Heart right ventricle (tissue), 16 donors: Measurements from ENCODE around the gene PPFIA2. TPM values are rescaled to one million over a fixed set of nuclear protein-coding genes. Genes with fewer than 3 reads are reported as not detected.

Experiments
- ATAC-seq, 8 donors: fragments of 200-7000 bp; cut with Tn5 transposase; one replicate each; pipeline ENCODE4 v1.9.1; 2020; ENCODE audit warnings: mild to moderate bottlenecking in 8 of 8, moderate library complexity in 8 of 8, moderate number of reproducible peaks in 1 of 8
- DNase-seq, 2 donors: peaks; one replicate each; pipeline ENCODE4 v3.0.0-alpha.2; 2020
- H3K27ac ChIP-seq, 10 donors: fragments of 200-600 bp; sonication (generic) in 2 of 10; one replicate each; pipeline versions ENCODE4 v1.5.0 to v1.8.0; 2020 to 2022; ENCODE audit warnings: mild to moderate bottlenecking in 3 of 10
- H3K27me3 ChIP-seq, 7 donors: fragments of 200-600 bp; one replicate each; pipeline ENCODE4 v1.8.0; 2021 to 2022; ENCODE audit warnings: mild to moderate bottlenecking in 2 of 7
- H3K36me3 ChIP-seq, 9 donors: fragments of 200-600 bp; sonication (generic) in 1 of 9; one replicate each; pipeline versions ENCODE4 v1.5.0 to v1.8.0; 2020 to 2022; ENCODE audit warnings: mild to moderate bottlenecking in 2 of 9
- H3K4me1 ChIP-seq, 9 donors: fragments of 200-600 bp; sonication (generic) in 1 of 9; one replicate each; pipeline versions ENCODE4 v1.5.0 to v1.8.0; 2020 to 2022; ENCODE audit warnings: mild to moderate bottlenecking in 4 of 9
- H3K4me3 ChIP-seq, 10 donors: fragments of 200-600 bp; sonication (generic) in 2 of 10; one replicate each; pipeline versions ENCODE4 v1.5.0 to v1.8.0; 2020 to 2022; ENCODE audit warnings: mild to moderate bottlenecking in 7 of 10, moderate library complexity in 2 of 10
- H3K9me3 ChIP-seq, 11 donors: fragments of 200-600 bp in 10 of 11; sonication (generic) in 2 of 11; one replicate each; pipeline versions ENCODE4 v1.5.0 to v1.8.0; 2013 to 2022; ENCODE audit warnings: mild to moderate bottlenecking in 2 of 11, control low read depth in 1 of 11, moderate library complexity in 1 of 11
- WGBS, 2 donors: extraction: QIAGEN DNeasy Blood & Tissue Kit; methylation state at CpG; one replicate each; pipeline ENCODE4 v1.1.7; 2013; ENCODE audit warnings: inconsistent platforms in 1 of 2; 5-methylcytosine and 5-hydroxymethylcytosine counted together
- intact Hi-C, 10 donors: fragments of 100-400 bp; cut with DNase I; formaldehyde crosslinking; loops; one replicate each; pipeline versions ENCODE4 v1.11.1 to v1.14.2; 2022
- polyA plus RNA-seq, 2 donors: library from polyadenylated mRNA; stranded (reverse); fragments of 200-250 nt; gene quantifications; one replicate each; pipeline ENCODE4 v1.2.3, GENCODE V29; 2013
- total RNA-seq, 10 donors: library from RNA; stranded (reverse); fragmentation: NEBNext Ultra II Directional in 3 of 10; extraction: Animal tissue kit (Norgen Biotek cat#: 25700) in 3 of 10; gene quantifications; one replicate each; pipeline versions ENCODE4 v1.2.1 to v1.2.4, GENCODE V29; 2021 to 2023
- TF ChIP-seq, protein P1 (sequence below), 9 donors: fragments of 200-600 bp; sonication (generic) in 2 of 9; IDR thresholded peaks; one replicate each; pipeline versions ENCODE4 v1.5.0 to v1.8.0; 2021 to 2022; ENCODE audit warnings: antibody characterized with exemption in 9 of 9, mild to moderate bottlenecking in 5 of 9, moderate library complexity in 1 of 9
- donor health status: Arrhythmogenic right ventricular cardiomyopathy.
- donor health status: ischemic (EF 13 %, LVEDD 7.1; RV severe dilation, severe dysfunction).
- donor health status: healthy with polysubstance abuse.
- donor health status: DM: no; HTN: yes; CAD: no.
- donor health status: DM: no; HTN: no; CAD: no.
- donor health status: ischemic (EF 25% LVEDD 6.9; RV normal size, moderate dysfunction).
- donor health status: ischemic (EF 25% LVEDD 5.7; RV mildly dilated, moderate dysfunction).
- donor health status: healthy.
- donor health status: DM: yes; HTN: yes; CAD: no.
- donor health status: Ischemic cardiomyopathy.
- donor health status: ischemic (EF 35%, LVEDD 5.7; RV mildly dilated, moderate dysfunction).
- donor health status: nonischemic (EF 11% LVEDD 7.7; RV severe dilation, severe dysfunction).
- donor health status: DM: yes; HTN: yes; CAD: no.
- donor health status: PGD.
- donor health status: ischemic (EF 29% LVEDD 5.4; RV normal size, mild dysfunction).
- donor health status: nonischemic (EF 23%, LVEDD 6.1; RV moderate dilation, normal function).

PPFIA2 gene
- total and polyA plus RNA-seq, 12 donors: 0.15 to 1.3 (median 0.52) TPM; not detected in 1

DNA sequence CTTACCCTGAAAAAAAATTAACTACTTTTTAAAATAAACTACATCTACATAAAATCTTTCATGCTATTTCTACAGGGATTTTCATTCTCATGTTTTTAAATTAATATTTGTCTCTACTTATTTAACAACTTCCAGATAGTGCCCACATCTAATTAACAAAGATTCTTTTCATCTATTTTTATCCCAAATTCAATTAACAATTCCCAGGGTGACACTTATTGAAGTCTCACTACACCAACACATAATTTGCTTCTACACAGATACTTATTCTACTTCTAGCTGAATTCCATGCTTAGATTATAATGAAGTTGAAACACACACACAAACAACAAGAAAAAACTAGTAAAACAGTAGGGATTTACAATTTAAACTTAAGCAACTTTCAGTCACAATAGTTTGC is 344.7 kb downstream of the PPFIA2 start:
- Histone ChIP-seq H3K4me3 (no peak overlapping the region), H3K36me3 (no peaks in the 10 kb centered on the region), H3K9me3 (peaks cover 0 to 4% (median 0%) of the 10 kb centered on the region in 11 donors), H3K27me3 (no peaks in the 10 kb centered on the region), H3K27ac (no peak overlapping the region), H3K4me1 (no peaks in the 10 kb centered on the region)
- DNase-seq: no peak
- TF ChIP-seq, protein P1, sequence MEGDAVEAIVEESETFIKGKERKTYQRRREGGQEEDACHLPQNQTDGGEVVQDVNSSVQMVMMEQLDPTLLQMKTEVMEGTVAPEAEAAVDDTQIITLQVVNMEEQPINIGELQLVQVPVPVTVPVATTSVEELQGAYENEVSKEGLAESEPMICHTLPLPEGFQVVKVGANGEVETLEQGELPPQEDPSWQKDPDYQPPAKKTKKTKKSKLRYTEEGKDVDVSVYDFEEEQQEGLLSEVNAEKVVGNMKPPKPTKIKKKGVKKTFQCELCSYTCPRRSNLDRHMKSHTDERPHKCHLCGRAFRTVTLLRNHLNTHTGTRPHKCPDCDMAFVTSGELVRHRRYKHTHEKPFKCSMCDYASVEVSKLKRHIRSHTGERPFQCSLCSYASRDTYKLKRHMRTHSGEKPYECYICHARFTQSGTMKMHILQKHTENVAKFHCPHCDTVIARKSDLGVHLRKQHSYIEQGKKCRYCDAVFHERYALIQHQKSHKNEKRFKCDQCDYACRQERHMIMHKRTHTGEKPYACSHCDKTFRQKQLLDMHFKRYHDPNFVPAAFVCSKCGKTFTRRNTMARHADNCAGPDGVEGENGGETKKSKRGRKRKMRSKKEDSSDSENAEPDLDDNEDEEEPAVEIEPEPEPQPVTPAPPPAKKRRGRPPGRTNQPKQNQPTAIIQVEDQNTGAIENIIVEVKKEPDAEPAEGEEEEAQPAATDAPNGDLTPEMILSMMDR (IDR thresholded peaks at IDR 0.05): no peak
- ATAC-seq: no peak
- intact Hi-C loops: no loop called here

DNA sequence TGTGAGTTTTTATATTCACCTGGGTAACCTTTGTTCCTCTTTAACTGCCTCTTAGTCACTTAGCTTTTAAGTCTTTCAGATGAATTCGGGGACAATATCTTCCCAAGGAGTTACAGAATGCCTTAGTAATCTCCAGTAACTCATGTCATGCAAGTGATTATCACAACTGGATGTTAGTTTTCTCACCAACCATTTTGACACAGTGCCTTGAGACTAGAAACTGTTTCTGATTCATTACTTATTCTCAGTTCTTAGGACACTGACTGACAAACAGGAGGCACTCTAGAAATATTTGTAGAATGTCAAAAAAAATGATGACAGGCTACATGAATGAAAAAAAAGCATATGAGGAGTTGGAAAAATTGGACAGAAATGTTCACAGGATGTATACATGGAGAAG is 346.2 kb downstream of the PPFIA2 start:
- no peak for ATAC-seq
- no peak overlapping the region for H3K27ac ChIP-seq

DNA sequence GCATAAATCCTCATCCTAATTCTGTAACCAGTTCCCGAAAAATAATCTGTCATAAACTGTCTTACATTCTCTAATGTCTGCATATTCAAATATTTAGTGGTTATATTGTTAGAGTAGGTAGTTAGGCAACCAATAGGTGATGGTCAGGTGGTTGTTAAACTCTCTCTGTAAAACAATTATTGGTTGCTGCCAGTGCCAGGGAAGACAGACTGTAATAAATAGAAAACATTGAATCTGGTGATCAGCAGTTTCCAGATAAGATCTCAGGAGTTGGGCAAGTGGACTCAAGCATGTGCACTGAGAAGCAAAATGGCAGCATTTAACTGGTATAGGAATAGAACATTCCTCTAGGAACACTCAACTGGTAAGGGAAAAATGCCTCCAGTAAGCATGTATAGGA is 355.8 kb downstream of the PPFIA2 start:
- no peaks in the 10 kb centered on the region for H3K27me3 ChIP-seq
- no peaks in the 10 kb centered on the region for H3K36me3 ChIP-seq
- intact Hi-C loops: no loop called here
- H3K4me3 ChIP-seq: no peak overlapping the region
- no peaks in the 10 kb centered on the region for H3K9me3 ChIP-seq
- TF ChIP-seq, protein P1 (IDR thresholded peaks at IDR 0.05): no peak
- no peak for DNase-seq
- ATAC-seq: no peak
- H3K27ac ChIP-seq: no peak overlapping the region
- WGBS, 2 donors: 88 to 91% methylated on average over 1 of the region's 1 CpG
- H3K4me1 ChIP-seq: no peaks in the 10 kb centered on the region

More for the DNA sequence above, 346.2 kb downstream of the PPFIA2 start:
- DNase-seq: no peak
- peaks cover 0 to 10% (median 0%) of the 10 kb centered on the region in 11 donors for H3K9me3 ChIP-seq
- WGBS, 2 donors: 42 to 46% methylated on average over 1 of the region's 1 CpG
- intact Hi-C loops: no loop called here
- TF ChIP-seq, protein P1 (IDR thresholded peaks at IDR 0.05): no peak
- no peaks in the 10 kb centered on the region for H3K4me1 ChIP-seq
- H3K4me3 ChIP-seq: no peak overlapping the region
- no peaks in the 10 kb centered on the region for H3K36me3 ChIP-seq
- H3K27me3 ChIP-seq: no peaks in the 10 kb centered on the region

DNA sequence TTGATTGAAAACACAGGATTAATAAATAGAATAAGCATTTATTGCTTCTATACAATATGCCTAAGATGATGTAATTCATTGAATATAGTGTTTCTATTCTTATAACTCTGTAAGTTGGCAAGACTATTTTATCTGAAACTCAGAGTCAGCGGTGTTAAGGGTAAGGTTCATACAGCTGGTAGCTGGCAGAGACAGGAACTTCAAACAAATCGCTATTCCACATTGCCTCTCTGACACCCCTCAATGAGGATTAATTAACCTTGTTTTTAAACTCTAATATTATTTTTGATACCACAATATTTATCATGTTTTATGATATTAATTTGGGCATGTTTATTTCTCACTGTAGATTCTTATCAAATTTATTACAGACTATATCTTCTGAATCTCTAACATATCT is 357.9 kb downstream of the PPFIA2 start:
- no peak for ATAC-seq
- intact Hi-C loops: no loop called here

More for the DNA sequence above, 357.9 kb downstream of the PPFIA2 start:
- 81 to 83% methylated on average over 2 of the region's 2 CpGs for WGBS, 2 donors
- H3K9me3 ChIP-seq: no peaks in the 10 kb centered on the region
- TF ChIP-seq, protein P1 (IDR thresholded peaks at IDR 0.05): no peak
- no peak overlapping the region for H3K27ac ChIP-seq
- H3K27me3 ChIP-seq: no peaks in the 10 kb centered on the region
- no peak for DNase-seq
- H3K4me1 ChIP-seq: no peaks in the 10 kb centered on the region
- H3K4me3 ChIP-seq: no peak overlapping the region
- H3K36me3 ChIP-seq: no peaks in the 10 kb centered on the region
